NOMO-1 (cell line): ENCODE data around the gene NHLRC4.
A peak's percentile ranks its signal among the peaks of the same experiment; 100 is the strongest.

Experiments
- DNase-seq, 2 experiments: peaks; one replicate each; lab custom pipeline; 2025; ENCODE audit not compliant: unreplicated experiment in 2 of 2; lab: John Stamatoyannopoulos, UW

The NHLRC4 gene

DNA sequence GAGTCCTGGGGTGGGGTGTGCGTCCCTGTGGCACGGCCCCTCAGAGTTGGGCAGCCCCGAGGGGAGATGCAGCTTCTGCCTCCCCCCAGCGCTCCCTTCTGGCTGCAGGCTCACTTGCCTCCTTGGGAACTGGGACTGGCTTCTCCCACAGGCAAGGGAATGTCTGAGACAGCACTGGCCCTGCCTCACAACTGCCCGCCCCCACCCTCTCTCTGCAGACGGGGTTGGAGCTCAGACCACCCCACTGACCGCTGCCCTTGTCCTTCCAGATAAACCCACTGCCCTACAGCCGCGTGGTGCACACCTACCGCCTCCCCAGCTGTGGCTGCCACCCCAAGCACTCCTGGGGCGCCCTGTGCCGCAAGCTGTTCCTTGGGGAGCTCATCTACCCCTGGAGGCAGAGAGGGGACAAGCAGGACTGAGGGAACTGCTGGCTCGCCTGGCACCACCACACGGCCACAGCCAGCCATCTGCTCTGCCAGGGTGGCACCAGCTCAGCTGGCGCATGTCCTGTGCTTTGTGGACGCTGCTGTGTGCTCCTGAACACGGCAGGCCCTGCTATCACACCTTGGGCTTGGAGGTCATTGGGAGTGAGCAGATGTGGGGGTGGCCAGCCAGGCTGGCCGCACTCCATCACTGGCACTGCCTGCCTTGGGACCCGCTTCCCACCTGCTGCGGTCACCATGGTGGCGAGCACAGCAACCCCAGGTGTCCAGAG lies 16.0 kb downstream of the NHLRC4 start:
- DNase-seq: no peak

DNA sequence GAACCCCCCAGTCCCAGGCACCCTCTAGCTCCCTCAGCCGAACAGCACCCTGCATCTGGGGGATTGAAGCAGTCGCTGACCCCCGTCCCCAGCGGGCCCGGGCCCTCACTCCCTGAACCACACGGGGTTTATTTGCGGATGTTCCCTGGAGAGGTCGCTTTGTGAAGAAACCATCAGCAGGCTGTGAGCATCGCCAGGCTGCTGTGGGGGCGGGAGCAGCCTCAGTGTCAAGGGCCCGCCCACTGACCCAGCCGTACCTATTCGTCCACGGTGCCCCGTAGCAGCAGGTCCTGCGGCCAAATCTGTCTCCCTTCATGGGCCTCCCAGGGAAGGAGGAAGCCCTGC lies 16.6 kb downstream of the NHLRC4 start:
- DNase-seq: no peak

DNA sequence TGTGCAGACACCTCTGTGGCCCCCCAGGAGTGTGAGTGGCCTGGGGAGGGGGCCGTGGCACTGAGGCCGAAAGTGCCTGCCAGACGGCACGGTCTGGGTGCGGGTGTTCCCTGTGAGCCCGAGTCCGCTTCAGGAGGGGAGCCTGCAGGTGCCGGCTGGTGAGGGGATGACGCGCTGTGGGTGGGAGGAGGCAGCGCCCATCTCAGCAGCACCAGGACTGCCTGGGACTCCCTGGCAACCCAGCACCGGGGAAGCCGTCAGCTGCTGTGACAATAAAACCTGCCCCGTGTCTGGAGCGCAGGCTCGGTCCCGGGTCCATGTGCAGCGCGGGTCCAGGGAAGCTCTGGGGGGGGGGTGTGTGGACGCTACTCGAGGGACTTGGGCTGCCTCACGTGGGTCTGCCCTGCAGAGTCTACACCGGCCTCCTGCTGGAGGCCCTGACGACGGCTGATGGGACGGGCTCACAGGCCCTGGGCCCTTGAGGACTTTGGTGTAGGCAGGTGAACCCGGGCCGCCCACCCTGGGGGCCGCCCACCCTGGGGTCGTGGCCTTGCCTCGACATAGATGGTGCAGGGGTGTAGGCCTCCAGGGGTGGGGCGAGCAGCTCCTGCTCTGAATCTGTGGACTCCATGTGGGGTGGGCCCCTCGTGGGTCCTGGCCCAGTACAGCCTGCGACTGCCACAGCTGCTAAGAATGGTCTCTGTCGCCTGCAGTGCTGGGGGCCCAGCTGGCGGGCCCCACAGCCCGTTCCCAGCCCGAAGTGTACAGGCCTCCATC lies 17.2 kb downstream of the NHLRC4 start:
- no peak for DNase-seq

DNA sequence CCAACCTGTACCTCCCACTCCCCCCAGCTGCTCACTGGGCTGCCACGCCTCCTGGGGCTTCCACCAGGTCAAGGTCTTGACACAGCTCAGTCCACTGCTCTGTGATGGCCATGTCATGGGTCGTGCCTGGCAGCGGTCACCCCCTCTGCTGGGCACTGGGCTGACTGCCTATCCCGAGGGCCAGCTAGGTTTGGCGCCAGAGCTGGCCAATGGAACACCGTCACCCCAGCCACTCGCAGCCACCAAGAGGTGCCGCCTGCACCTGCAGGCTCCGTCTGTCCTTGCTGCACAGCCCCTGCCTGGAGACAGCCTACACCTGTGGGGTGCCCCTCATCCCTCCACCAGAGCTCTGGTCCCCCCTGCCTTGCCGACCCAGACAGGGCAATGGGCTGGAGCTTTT lies 18.5 kb downstream of the NHLRC4 start:
- no peak for DNase-seq

DNA sequence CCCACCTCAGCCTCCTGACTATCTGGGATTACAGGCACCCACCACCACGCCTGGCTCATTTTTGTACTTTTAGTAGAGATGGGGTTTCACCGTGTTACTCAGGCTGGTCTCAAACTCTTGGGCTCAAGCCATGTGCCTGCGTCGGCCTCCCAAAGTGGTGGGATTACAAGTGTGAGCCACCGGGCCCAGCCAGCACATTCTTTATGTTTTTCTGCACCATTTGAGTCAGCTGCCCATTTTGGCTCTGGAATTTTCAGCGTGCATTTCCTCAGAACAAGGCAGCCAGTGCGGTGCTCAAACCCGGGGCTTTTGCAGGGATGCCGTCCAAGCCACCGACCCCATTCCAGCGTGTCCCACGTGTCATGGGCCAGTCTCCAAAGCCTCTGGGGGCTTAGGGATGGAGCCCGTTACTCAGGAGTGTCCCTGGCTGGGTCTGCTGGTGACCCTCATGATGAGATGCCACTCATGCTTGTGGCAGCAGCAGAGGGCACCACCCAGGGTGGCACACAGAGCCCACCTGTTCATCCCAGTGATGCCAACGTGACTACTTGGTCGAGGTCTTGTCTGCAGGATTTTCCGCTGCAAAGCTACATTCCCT lies 19.3 kb downstream of the NHLRC4 start:
- DNase-seq: no peak

GRCh38 chr16:586645-587590 lies 20.1 kb downstream of the NHLRC4 start:
- DNase-seq: no peak

GRCh38 chr16:588639-588888 lies 21.8 kb downstream of the NHLRC4 start:
- DNase-seq: peak in 1 of 2 experiments; percentile 45

DNA sequence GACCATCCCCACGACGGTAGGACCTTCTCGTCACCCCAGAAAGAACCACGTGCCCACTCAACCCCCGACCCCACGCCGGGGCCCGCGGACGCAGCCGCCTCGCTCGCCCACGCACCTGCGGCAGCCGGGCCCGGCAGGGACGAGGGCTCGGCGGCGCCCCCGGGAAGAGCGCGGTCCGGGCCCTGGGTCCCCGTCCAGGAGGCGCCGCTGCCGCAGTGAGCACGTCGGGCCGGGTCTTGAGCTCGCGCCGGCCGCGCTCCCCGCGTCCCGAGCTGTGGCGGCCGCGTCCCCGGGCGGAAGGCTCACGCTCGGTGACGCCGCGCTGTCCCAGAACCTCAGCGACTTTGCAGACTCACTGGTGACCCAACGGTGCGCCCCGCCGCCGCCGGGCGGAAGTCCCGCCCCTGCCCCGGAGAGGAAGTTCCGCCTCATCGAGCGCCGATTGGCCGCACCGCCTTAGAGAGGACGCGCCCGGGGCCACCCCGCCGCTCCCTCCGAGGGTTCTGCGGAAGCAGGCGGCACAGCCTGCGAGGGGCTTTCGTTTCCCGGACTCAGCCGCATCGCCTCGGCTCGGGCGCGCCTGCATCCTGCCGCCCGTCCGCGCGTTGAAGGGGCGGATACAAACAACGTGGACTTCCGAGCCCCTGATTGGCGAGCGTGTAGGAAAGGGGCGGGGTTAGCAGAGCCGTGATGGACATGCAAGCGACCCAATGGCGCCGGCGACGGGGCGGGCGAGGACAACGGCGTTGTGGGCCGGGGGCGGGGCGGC lies 22.3 kb downstream of the NHLRC4 start:
- peak; percentile 88 to 92 for DNase-seq

GRCh38 chr16:589658-590187 lies 22.9 kb downstream of the NHLRC4 start, which contains the start of gene RAB40C:
Gene RAB40C (plus strand): TSS chr16:590066. CDS start chr16:590292, 226 bp downstream.
- peak; percentile 93 to 96 for DNase-seq

GRCh38 chr16:590188-590814 lies 23.5 kb downstream of the NHLRC4 start:
- no peak for DNase-seq

GRCh38 chr16:590815-591200 lies 24.0 kb downstream of the NHLRC4 start:
- DNase-seq: no peak

DNA sequence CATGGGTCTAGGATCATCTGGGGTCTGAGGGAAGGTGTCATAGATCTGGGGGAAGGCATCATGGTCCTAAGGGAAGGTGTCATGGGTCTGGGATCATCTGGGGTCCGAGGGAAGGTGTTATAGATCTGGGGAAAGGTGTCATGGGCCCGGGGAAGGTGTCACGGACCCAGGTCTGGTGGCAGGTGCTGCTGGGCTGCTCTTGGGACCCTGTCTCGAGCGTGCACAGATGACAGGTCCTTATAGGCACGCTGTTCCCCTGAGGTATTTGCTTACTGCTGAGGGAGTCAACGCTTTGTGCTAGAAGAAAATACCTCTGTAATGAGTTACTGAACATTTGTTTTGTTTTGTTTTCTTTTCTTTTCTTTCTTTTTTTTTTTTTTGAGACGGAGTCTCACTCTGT lies 24.4 kb downstream of the NHLRC4 start:
- DNase-seq: no peak

DNA sequence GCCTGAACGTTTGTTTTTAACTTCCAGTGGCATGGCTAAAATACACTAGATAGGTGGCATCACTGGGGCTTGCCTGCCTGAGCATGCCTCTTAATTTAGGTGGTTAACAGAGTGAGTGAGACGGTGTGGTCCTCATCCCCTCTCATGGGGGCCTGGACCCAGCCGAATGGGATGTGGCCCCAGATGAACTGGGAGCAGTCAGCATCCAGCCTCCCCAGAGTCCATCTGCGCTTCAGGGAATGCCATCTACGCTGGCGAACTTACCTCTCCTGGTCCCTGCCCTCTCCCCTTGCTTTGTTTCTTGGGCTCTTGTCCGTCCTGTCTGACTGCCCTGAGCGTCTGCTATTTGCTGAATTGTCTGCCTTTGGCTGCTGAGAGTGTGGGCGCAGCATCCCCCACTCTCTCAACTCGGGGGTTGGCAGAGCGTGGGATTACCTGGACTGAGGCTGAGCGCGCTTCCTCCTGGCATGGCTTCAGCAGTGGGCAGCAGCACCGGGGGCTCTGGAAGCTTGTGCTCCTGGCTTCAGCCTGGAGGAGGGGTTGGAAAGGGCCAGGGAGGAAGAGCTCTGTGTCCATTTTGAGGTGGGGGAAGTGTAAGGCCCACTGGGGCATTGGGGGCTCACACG lies 25.2 kb downstream of the NHLRC4 start:
- DNase-seq: no peak

DNA sequence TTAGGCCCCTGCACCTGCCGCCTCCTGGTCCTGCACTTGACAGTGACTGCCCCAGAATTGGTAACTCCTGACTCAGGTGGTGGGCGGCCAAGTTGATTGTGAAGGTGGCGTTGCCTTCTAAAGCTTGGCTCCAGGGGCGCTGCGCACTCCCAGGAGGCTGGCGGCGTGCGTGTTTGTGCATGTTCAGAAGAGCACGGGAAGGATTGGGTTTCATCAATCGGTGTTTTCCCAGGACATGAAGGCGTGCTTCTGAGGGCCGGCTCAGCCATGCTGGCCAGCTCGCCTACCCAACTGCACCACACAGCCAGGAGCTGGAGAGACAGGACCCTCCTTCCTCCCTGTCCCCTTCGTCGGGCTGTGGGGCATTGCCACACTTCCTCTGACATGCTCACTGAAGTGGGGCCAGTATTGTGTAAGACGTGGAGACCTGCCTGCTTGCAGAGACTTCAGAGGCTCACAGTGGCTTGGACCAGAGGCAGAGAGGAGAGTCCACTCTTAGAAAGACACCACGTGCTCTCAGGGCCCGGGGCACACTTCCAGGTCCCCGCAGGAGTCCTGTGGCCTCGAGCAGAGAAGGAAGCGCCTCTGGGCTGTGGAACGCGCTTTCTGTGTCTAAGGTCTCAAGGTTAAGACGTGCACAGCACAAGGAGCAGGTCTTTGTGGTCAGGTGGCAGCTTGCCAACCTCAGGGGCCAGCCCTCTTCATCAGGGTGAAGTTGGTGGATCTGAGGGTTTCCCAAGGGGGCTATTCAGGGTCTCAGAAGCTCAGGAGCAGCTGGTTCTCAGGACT lies 25.9 kb downstream of the NHLRC4 start:
- DNase-seq: peak; percentile 80 to 91

GRCh38 chr16:593406-593805 lies 26.6 kb downstream of the NHLRC4 start:
- DNase-seq: no peak

GRCh38 chr16:593807-594206 lies 27.0 kb downstream of the NHLRC4 start:
- DNase-seq: no peak

DNA sequence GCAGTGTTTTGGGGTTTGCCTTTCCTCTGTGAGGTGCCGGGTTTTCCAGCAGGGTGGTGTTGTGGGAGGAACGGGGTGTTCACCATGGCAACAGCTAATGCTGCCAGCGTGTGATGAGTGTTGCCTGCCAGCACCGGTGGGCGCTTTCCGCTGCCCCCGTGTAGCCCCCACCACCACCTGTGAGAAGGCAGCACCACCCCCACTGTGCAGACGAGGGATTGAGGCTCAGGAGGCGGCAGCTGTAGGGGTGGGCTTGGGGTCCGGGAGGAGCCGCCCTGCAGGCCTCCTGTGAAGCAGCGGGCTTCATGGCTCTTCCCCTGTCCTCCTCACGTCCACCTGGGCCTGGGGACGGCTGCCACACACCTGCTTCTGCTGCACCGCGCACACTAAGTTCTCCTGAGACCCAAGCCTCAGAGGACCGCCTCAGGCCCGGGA lies 28.3 kb downstream of the NHLRC4 start:
- no peak for DNase-seq

- no peak for DNase-seq
These were observed 29.3 kb downstream of the NHLRC4 start for GRCh38 chr16:595942-596735.
